GM19324 (cell line): ENCODE measurements around the gene KRT85.

Experiments used
- ATAC-seq: cut with Tn5 transposase; IDR thresholded peaks from one replicate; pipeline ENCODE4 v1.9.1; 2021; ENCODE audit warnings: mild to moderate bottlenecking, moderate library complexity; ENCODE audit not compliant: unreplicated experiment, low FRiP score

KRT85 gene

GRCh38 chr12:52311285-52311648, 56.0 kb downstream of the KRT85 start:
- ATAC-seq, result no peak

GRCh38 chr12:52310622-52311284, 56.5 kb downstream of the KRT85 start:
- no peak for ATAC-seq
